OCI-LY7 (cell line): ENCODE measurements around the gene C6orf15. TPM values are rescaled to one million over a fixed set of nuclear protein-coding genes. Genes with fewer than 3 reads are reported as not detected.

ENCODE experiments used
- BruUV-seq: library from RNA; stranded (reverse); fragments of 400-500 nt; replicated peaks from 2 replicates; lab custom pipeline; 2021; lab: Mats Ljungman, UMichigan
- CTCF ChIA-PET: fragments of 300-600 bp; sonication (Branson Sonifier 250); formaldehyde crosslinking; loops from one replicate; lab custom pipeline; 2022; ENCODE audit warnings: antibody characterized with exemption; ENCODE audit not compliant: unreplicated experiment; lab: Charles Lee
- POLR2A ChIA-PET: fragments of 300-600 bp; sonication (Branson Sonifier 250); formaldehyde crosslinking; loops from one replicate; lab custom pipeline; 2022; ENCODE audit warnings: antibody characterized with exemption; lab: Charles Lee
- DNase-seq: peaks from one replicate; pipeline ENCODE4 v3.0.0-alpha.2; 2015; ENCODE audit warnings: low spot score
- H2AFZ ChIP-seq: fragments of 200-600 bp; sonication (generic), shearing (Covaris generic); 2 replicates; pipeline ENCODE4 v1.6.1; 2014; ENCODE audit warnings: mild to moderate bottlenecking, antibody characterized with exemption, low read length, moderate library complexity
- H3K27ac ChIP-seq: fragments of 200-600 bp; sonication (generic); 2 replicates; pipeline ENCODE4 v1.5.1; 2014; ENCODE audit warnings: mixed run types, low read depth, mild to moderate bottlenecking, moderate library complexity, low read length, inconsistent platforms; ENCODE audit not compliant: poor library complexity, severe bottlenecking
- H3K36me3 ChIP-seq: fragments of 200-600 bp; sonication (generic); 2 replicates; pipeline ENCODE4 v1.6.1; 2014; ENCODE audit warnings: mild to moderate bottlenecking, antibody characterized with exemption, low read length, moderate library complexity, mixed read lengths; ENCODE audit not compliant: insufficient read depth
- H3K4me1 ChIP-seq: fragments of 200-600 bp; sonication (generic); 2 replicates; pipeline ENCODE4 v1.5.1; 2014; ENCODE audit warnings: mild to moderate bottlenecking, low read length; ENCODE audit not compliant: insufficient read depth, poor library complexity, severe bottlenecking
- H3K4me2 ChIP-seq: fragments of 200-600 bp; sonication (generic); 2 replicates; pipeline ENCODE4 v1.6.1; 2014; ENCODE audit warnings: mild to moderate bottlenecking, low read length
- H3K4me3 ChIP-seq: fragments of 200-600 bp; sonication (generic); 2 replicates; pipeline ENCODE4 v1.5.1; 2014; ENCODE audit warnings: mild to moderate bottlenecking, low read depth, low read length; ENCODE audit not compliant: poor library complexity, severe bottlenecking
- H3K79me2 ChIP-seq: fragments of 200-600 bp; sonication (generic); 2 replicates; pipeline ENCODE4 v1.6.1; 2016; ENCODE audit warnings: low read depth, mild to moderate bottlenecking, low read length, moderate library complexity, mixed read lengths; ENCODE audit not compliant: insufficient read depth
- H3K9me2 ChIP-seq: fragments of 200-600 bp; sonication (generic); 2 replicates; pipeline ENCODE4 v1.6.1; 2016; ENCODE audit warnings: mild to moderate bottlenecking, low read length, mixed read lengths; ENCODE audit not compliant: insufficient read depth
- H3K9me3 ChIP-seq: fragments of 200-600 bp; sonication (generic); 2 replicates; pipeline ENCODE4 v1.6.1; 2014; ENCODE audit warnings: mild to moderate bottlenecking, mixed run types, low read length, mixed read lengths
- H4K20me1 ChIP-seq: fragments of 200-600 bp; sonication (generic); 2 replicates; pipeline ENCODE4 v1.6.1; 2014; ENCODE audit warnings: mild to moderate bottlenecking, antibody characterized with exemption, low read length, moderate library complexity, mixed read lengths; ENCODE audit not compliant: insufficient read depth
- CTCF ChIP-seq: fragments of 200-600 bp; sonication (generic); conservative IDR thresholded peaks from 2 replicates; pipeline ENCODE4 v1.5.1; 2014; ENCODE audit warnings: mild to moderate bottlenecking, antibody characterized with exemption, low read length, moderate library complexity, mixed read lengths
- EZH2phosphoT487 ChIP-seq: fragments of 200-600 bp; sonication (generic); IDR thresholded peaks from 2 replicates; pipeline ENCODE4 v1.6.1; 2018; ENCODE audit warnings: low read depth, borderline replicate concordance, mild to moderate bottlenecking, mixed run types, antibody characterized with exemption, low read length, moderate library complexity, mixed read lengths
- intact Hi-C: fragments of 100-400 bp; cut with micrococcal nuclease; formaldehyde crosslinking; loops from one replicate; pipeline ENCODE4 v1.10.0; 2022; ENCODE audit not compliant: unreplicated experiment
- total RNA-seq, 2 experiments: library from RNA; depleted of rRNA in 1 of 2; stranded (reverse); fragments of >200 nt in 1 of 2; shearing (Covaris generic) in 1 of 2; gene quantifications; 2 replicates each; pipeline ENCODE4 v1.2.3, GENCODE V29; 2014 to 2022

Gene C6orf15
- total RNA-seq, 2 experiments from 2014 or later: not detected

- POLR2A ChIA-PET: no interaction called here
- Histone ChIP-seq H4K20me1 (no peaks in the 10 kb centered on the region), H3K9me3 (no peaks in the 10 kb centered on the region), H3K4me1 (no peaks in the 10 kb centered on the region), H3K36me3 (no peaks in the 10 kb centered on the region), H3K4me3 (no peak overlapping the region), H3K79me2 (no peaks in the 10 kb centered on the region), H3K27ac (no peak overlapping the region), H2AFZ (no peak overlapping the region), H3K4me2 (no peak overlapping the region), H3K9me2 (no peaks in the 10 kb centered on the region)
- TF ChIP-seq CTCF: no peak
- TF ChIP-seq EZH2phosphoT487: no peak
- no TSS peak for BruUV-seq
- no peak for DNase-seq
- intact Hi-C loops: no loop called here
- CTCF ChIA-PET: no interaction called here
Measured at GRCh38 chr6:31125586-31126363, 13.4 kb upstream of the C6orf15 start.

GRCh38 chr6:31125162-31125561 is 12.8 kb upstream of the C6orf15 start:
- ChIA-PET CTCF (no interaction called here), POLR2A (no interaction called here)
- H3K9me2 ChIP-seq: no peaks in the 10 kb centered on the region
- DNase-seq: no peak
- H3K9me3 ChIP-seq: no peaks in the 10 kb centered on the region
- intact Hi-C loops: no loop called here
- H3K79me2 ChIP-seq: no peaks in the 10 kb centered on the region
- H4K20me1 ChIP-seq: no peaks in the 10 kb centered on the region
- no TSS peak for BruUV-seq
- H2AFZ ChIP-seq: no peak overlapping the region
- H3K4me2 ChIP-seq: no peak overlapping the region
- no peak overlapping the region for H3K4me3 ChIP-seq
- H3K27ac ChIP-seq: no peak overlapping the region
- no peaks in the 10 kb centered on the region for H3K4me1 ChIP-seq
- no peaks in the 10 kb centered on the region for H3K36me3 ChIP-seq
- TF ChIP-seq CTCF (no peak), EZH2phosphoT487 (no peak)
